ENCODE data around the gene S100A7.

DNA sequence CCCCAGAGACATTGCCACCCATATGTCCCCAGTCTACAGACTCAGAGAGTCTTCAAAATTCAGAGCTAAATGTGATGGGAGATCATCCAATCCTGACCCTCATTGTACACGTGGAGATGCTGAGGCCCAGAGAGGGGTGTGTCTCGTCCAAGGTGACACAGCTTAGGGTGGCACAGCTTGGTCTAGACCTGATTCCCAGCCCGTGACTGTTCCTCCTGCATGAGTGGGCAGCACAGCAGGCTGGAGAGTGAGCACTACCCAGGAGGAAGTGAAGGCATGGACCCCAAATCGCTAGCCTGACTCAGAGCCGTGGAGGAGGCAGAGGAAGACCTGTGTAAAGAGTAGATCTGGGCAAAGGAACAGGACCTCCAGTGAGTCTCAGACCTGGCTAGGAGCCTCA lies 16.4 kb downstream of the S100A7 start:
- TF ChIP-seq, protein P1, sequence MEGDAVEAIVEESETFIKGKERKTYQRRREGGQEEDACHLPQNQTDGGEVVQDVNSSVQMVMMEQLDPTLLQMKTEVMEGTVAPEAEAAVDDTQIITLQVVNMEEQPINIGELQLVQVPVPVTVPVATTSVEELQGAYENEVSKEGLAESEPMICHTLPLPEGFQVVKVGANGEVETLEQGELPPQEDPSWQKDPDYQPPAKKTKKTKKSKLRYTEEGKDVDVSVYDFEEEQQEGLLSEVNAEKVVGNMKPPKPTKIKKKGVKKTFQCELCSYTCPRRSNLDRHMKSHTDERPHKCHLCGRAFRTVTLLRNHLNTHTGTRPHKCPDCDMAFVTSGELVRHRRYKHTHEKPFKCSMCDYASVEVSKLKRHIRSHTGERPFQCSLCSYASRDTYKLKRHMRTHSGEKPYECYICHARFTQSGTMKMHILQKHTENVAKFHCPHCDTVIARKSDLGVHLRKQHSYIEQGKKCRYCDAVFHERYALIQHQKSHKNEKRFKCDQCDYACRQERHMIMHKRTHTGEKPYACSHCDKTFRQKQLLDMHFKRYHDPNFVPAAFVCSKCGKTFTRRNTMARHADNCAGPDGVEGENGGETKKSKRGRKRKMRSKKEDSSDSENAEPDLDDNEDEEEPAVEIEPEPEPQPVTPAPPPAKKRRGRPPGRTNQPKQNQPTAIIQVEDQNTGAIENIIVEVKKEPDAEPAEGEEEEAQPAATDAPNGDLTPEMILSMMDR (IDR thresholded peaks at IDR 0.05; ENCODE audit: control extremely low read depth in 1 of 3, insufficient read depth in 1 of 3, low read depth in 1 of 3, low read length in 3 of 3) = no peak
- no peak for TF ChIP-seq USF2 (IDR thresholded peaks at IDR 0.05; ENCODE audit: low read length)
- no peak for TF ChIP-seq RXRA (IDR thresholded peaks at IDR 0.05; ENCODE audit: insufficient read depth, low read depth, low read length)
- no peak for TF ChIP-seq E2F6 (IDR thresholded peaks at IDR 0.05)
- TF ChIP-seq RFX5 (IDR thresholded peaks at IDR 0.05; ENCODE audit: borderline replicate concordance, low read depth, low read length) = no peak
- no peak for TF ChIP-seq POLR2A (IDR thresholded peaks at IDR 0.05; ENCODE audit: control extremely low read depth in 1 of 2, low read depth in 2 of 2, low read length in 2 of 2)
- TF ChIP-seq CBX8 (IDR thresholded peaks at IDR 0.05; ENCODE audit: borderline replicate concordance, low read depth, low read length) = no peak
- no peak for TF ChIP-seq CHD2 (IDR thresholded peaks at IDR 0.05; ENCODE audit: low read length)
- no peak for TF ChIP-seq TAF1 (IDR thresholded peaks at IDR 0.05; ENCODE audit: low read depth, low read length)

Measured in H1 (cell line).